Spinal cord (tissue), 10 donors: ENCODE results near the gene KLK13. TPM values are rescaled to one million over a fixed set of nuclear protein-coding genes. Genes with fewer than 3 reads are reported as not detected.

Experiments used
- DNase-seq, 6 donors: peaks; one replicate each; pipeline versions ENCODE4 v3.0.0 to v3.0.0-alpha.2; 2013 to 2015; ENCODE audit warnings: low spot score in 6 of 6, low read depth in 4 of 6
- H3K27ac ChIP-seq: one replicate; pipeline ENCODE4 v1.5.1; 2013; ENCODE audit warnings: low read depth, low read length, control low read depth
- H3K27me3 ChIP-seq: one replicate; pipeline ENCODE4 v1.6.1; 2013; ENCODE audit warnings: low read length; ENCODE audit not compliant: control insufficient read depth, insufficient read depth
- H3K36me3 ChIP-seq: one replicate; pipeline ENCODE4 v1.6.1; 2013; ENCODE audit warnings: low read length; ENCODE audit not compliant: control insufficient read depth, insufficient read depth
- H3K4me1 ChIP-seq: one replicate; pipeline ENCODE4 v1.6.1; 2013; ENCODE audit warnings: low read length; ENCODE audit not compliant: control insufficient read depth, insufficient read depth
- H3K4me3 ChIP-seq: one replicate; pipeline ENCODE4 v1.5.1; 2013; ENCODE audit warnings: low read depth, low read length, control low read depth
- H3K9me3 ChIP-seq: one replicate; pipeline ENCODE4 v1.6.1; 2013; ENCODE audit warnings: low read length; ENCODE audit not compliant: control insufficient read depth, insufficient read depth
- WGBS: methylation state at CpG from one replicate; pipeline ENCODE4 v1.1.5; 2013; ENCODE audit warnings: missing lambda C conversion rate; ENCODE audit not compliant: insufficient coverage; 5-methylcytosine and 5-hydroxymethylcytosine counted together
- polyA plus RNA-seq, 2 donors: library from polyadenylated mRNA; unstranded; fragments of 120-200 nt; gene quantifications; one replicate each; pipeline ENCODE4 v1.2.1, GENCODE V29; 2013; ENCODE audit not compliant: insufficient read length in 2 of 2
- total RNA-seq, 2 donors: library from RNA; depleted of rRNA in 1 of 2; stranded (reverse); fragments of 120-200 nt in 1 of 2; fragments of >200 nt in 1 of 2; gene quantifications; one replicate each; pipeline versions ENCODE4 v1.2.3 to v1.2.4, GENCODE V29; 2013 to 2014
- donor health status: healthy.

KLK13 gene
- total and polyA plus RNA-seq, 4 donors = 0.50 to 1.2 (median 0.65) TPM; not detected in 1

DNA sequence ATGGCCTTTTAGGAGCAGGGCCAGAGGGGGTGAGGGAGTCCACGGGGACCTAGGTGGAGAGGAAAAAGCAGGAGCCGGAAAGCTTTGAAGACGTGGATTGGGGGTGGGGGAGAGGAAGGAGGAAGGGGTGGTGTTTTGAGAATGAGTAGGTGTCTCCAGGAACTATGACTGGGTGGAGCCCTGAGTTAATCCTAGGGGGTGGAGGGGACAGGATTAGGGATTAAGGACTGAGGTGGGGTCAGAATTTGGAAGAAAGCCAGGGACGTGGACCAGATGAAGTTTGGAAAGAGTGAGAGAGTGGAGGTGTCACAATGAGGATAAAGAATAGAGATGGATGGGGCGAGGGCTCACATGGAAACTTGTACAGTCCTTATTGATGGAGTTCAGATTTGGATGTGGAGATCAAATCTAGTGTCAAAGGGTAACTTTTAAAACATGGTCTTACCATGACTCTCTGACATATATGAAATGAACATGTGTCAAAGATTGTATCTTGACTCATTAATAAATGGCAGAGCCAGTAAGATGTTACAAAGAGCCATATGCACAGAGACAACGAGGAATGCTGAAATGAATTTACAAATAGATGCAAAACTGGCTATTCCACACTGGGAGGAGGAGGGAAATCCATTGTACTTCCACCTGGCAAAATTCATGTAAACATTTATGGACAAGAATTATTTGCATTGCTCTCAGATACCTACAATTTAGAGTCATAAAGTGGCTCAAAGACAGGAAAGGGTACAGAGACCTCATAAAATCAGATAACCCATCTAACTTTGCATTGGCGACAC lies 1.7 kb upstream of the KLK13 start:
- Histone ChIP-seq H3K36me3 (no peaks in the 10 kb centered on the region), H3K4me1 (peaks cover 8% of the 10 kb centered on the region), H3K27ac (no peak overlapping the region), H3K27me3 (peaks cover 21% of the 10 kb centered on the region), H3K9me3 (no peaks in the 10 kb centered on the region), H3K4me3 (no peak overlapping the region)
- 72% methylated on average over 6 of the region's 7 CpGs for WGBS
- no peak for DNase-seq

DNA sequence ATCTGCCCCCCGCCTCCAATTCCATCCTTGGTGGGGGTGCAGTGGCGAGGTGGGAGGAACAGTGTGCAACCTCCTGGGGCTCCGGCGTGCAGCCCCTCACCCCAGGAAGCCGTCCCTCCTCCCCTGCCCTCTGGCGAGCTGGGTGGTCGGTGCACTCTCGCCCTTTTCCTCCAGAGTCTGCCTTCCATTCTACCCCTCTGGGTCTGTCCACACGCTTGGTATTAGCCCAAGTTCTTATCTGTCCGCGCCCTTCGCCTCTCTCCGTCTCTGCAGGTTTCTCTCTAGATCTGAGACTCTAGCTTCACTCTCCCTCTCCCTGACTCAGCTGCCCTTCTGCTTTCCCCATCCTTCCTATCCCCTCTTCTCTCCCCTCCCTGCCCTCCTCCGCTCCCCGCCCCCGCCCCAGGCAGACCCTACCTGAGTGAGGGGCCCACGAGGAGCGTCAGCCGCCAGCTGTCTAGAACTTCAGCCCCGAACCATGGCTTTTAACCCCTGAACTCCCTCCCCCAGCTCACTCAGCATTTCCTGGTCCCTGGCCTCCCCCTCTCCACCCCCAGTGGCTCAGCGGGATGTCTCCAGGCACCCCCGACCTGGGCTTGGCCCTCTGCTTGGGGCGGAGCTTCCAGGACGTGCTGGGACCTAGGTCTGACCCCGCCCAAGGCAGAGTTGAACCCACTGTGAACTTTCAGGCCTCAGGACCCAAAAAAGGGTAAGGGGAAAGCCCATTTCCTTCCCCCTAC lies 499 bp upstream of the KLK13 start:
- 9% methylated on average over 20 of the region's 25 CpGs for WGBS
- no peaks in the 10 kb centered on the region for H3K9me3 ChIP-seq
- peaks cover 8% of the 10 kb centered on the region for H3K4me1 ChIP-seq
- peaks cover 21% of the 10 kb centered on the region for H3K27me3 ChIP-seq
- H3K27ac ChIP-seq = no peak overlapping the region
- peak overlapping the region; percentile 2 for H3K4me3 ChIP-seq
- H3K36me3 ChIP-seq = no peaks in the 10 kb centered on the region
- peak in 1 of 6 donors; percentile 1 for DNase-seq

DNA sequence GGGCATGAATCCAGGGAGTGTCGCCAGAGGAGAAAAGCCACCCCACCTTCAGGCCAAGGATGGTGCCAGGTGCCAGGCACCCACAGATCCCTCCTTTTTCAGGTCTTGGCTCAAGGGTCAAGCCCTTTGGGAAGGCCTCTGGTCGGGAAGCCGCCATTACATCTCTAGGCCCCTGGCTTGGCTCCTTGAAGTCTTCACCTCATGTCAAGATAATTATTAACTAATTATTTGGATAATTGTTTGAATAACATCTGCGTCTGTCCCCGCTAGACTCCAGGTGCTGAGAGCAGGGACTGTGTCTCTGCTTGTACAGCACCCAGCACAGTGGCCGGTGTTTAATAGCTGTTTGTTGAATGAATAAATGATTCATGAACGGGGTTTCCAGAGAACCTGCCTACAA lies 1.2 kb downstream of the KLK13 start:
- no peak overlapping the region for H3K27ac ChIP-seq
- DNase-seq = no peak
- H3K36me3 ChIP-seq = no peaks in the 10 kb centered on the region
- 81% methylated on average over 5 of the region's 7 CpGs for WGBS
- H3K4me3 ChIP-seq = no peak overlapping the region
- H3K4me1 ChIP-seq = peaks cover 8% of the 10 kb centered on the region
- no peaks in the 10 kb centered on the region for H3K9me3 ChIP-seq
- H3K27me3 ChIP-seq = peaks cover 23% of the 10 kb centered on the region

DNA sequence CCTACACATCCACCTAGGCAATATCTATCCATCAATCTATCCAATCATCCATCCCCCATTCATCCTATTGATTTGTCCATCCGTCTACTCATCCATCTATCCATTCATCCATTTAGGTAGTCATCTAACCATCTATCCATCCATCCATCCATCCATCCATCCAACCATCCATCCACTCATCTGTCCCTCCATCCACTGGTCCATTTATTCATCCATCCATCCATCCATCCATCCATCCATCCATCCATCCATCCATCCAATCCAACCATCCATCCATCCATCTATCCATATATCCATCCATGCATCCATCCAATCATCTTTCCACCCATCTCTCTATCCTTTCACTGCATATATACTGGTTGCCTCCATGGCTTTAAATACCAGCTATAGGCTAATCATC lies 3.9 kb downstream of the KLK13 start:
- peaks cover 20% of the 10 kb centered on the region for H3K27me3 ChIP-seq
- WGBS = 0% methylated on average over 1 of the region's 1 CpG

DNA sequence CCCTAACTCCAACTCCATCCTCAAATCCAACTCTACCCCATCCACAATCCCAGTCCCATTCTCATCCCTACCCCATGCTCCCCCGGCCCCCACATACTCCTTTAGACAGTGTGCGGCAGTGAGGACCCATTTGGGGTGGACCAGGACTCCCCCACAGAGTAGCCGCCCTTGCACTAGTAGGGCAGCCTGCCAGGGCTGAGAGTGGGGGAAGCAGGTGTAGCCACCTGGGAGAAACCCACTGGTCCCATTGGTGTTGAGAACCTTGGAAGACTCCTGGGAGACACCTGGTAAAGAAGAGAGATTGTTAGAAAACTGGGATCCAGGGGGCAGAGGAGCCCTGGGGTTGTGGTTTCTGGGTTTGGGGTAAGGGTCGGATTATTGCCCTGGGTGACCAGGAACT lies 4.6 kb downstream of the KLK13 start:
- Histone ChIP-seq H3K27me3 (peaks cover 16% of the 10 kb centered on the region), H3K4me3 (no peak overlapping the region), H3K4me1 (peaks cover 8% of the 10 kb centered on the region), H3K36me3 (no peaks in the 10 kb centered on the region), H3K27ac (no peak overlapping the region), H3K9me3 (no peaks in the 10 kb centered on the region)
- 67% methylated on average over 4 of the region's 4 CpGs for WGBS
- no peak for DNase-seq

More for the DNA sequence above, 3.9 kb downstream of the KLK13 start:
- Histone ChIP-seq H3K4me3 (no peak overlapping the region), H3K36me3 (no peaks in the 10 kb centered on the region), H3K4me1 (peaks cover 8% of the 10 kb centered on the region), H3K27ac (no peak overlapping the region), H3K9me3 (no peaks in the 10 kb centered on the region)
- no peak for DNase-seq

DNA sequence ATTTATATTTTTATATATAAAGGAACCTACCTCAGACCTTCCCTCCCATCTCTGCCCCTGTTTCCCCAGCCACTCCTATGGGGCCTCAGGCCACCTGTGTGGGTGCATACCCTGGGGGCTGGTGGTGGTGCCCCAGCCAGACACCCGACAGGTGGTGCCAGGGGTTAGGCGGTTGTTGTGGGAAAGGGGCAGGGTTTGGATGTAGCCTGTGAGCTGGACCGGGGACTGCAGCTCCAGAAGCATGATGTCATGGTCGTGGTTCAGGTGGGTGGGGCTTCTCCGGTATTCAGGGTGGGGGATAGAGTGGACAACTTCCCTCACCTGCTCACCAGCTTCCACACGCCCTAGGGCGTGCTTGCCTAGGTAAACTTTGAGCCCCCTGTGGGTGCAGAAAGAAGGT lies 5.2 kb downstream of the KLK13 start:
- H3K27me3 ChIP-seq = peaks cover 9% of the 10 kb centered on the region
- H3K9me3 ChIP-seq = no peaks in the 10 kb centered on the region
- WGBS = 95% methylated on average over 3 of the region's 7 CpGs
- no peak for DNase-seq
- H3K36me3 ChIP-seq = no peaks in the 10 kb centered on the region
- peaks cover 3% of the 10 kb centered on the region for H3K4me1 ChIP-seq
- H3K27ac ChIP-seq = no peak overlapping the region
- no peak overlapping the region for H3K4me3 ChIP-seq

DNA sequence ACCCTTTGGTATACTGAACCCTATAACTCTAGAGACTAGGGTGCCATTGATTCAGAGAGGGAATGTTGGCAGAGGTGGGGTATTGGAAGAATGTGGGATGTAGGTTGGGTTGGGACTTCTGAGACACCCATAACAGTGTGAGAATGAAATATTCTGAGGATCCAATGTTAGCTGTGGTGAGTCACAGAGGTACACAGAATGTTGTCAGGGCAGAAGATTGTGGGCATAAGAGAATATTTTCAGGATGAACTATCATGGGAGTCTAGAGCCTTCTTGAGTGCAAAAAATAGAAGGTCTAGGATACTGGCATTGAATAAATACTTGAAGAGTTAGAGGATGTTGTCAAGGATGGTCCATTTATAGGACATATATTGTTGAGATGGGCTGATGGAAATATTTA lies 9.0 kb downstream of the KLK13 start:
- Histone ChIP-seq H3K9me3 (no peaks in the 10 kb centered on the region), H3K4me3 (no peak overlapping the region), H3K4me1 (no peaks in the 10 kb centered on the region), H3K36me3 (no peaks in the 10 kb centered on the region), H3K27ac (no peak overlapping the region), H3K27me3 (peaks cover 4% of the 10 kb centered on the region)
- DNase-seq = no peak

DNA sequence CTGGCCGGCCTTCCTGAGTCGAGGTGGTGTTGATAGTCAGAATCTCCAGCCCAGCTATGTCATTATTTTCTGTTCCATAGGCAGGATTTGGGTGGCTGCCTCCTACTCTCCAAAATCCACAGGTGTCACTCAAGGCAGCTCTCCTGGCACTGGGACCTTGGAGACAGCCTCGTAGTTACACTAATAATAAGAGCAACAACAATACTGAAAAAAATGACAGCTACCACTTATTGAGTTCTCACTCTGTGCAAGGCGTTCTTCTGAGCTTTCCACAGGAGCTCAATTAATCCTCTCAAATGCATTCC lies 17.9 kb downstream of the KLK13 start:
- no peak for DNase-seq
- Histone ChIP-seq H3K27me3 (no peaks in the 10 kb centered on the region), H3K4me3 (no peak overlapping the region), H3K4me1 (no peaks in the 10 kb centered on the region), H3K27ac (no peak overlapping the region), H3K9me3 (no peaks in the 10 kb centered on the region), H3K36me3 (no peaks in the 10 kb centered on the region)
- WGBS = no CpG with 5 or more reads among the region's 4 CpGs

DNA sequence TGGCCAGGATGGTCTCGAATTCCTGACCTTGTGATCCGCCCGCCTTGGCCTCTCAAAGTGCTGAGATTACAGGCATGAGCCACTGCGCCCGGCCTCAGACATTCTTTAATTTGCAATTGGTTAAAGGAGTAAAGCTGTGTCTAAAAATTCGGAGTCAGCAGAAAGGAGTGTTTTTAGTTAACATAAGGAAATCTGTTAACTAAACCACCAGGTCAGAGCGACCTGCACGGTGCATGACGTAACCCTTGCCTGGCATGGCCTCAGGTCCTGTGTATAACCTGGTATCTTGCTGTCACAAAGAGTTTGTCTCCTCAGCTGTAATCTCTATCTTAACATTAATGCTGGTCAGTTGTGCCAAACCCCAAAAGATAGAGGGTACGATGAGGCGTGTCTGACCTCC lies 20.6 kb downstream of the KLK13 start:
- H3K27ac ChIP-seq = no peak overlapping the region
- no peaks in the 10 kb centered on the region for H3K4me1 ChIP-seq
- WGBS = 84% methylated on average over 10 of the region's 11 CpGs
- H3K36me3 ChIP-seq = no peaks in the 10 kb centered on the region
- peaks cover 2% of the 10 kb centered on the region for H3K9me3 ChIP-seq
- no peak overlapping the region for H3K4me3 ChIP-seq
- DNase-seq = no peak
- H3K27me3 ChIP-seq = no peaks in the 10 kb centered on the region

DNA sequence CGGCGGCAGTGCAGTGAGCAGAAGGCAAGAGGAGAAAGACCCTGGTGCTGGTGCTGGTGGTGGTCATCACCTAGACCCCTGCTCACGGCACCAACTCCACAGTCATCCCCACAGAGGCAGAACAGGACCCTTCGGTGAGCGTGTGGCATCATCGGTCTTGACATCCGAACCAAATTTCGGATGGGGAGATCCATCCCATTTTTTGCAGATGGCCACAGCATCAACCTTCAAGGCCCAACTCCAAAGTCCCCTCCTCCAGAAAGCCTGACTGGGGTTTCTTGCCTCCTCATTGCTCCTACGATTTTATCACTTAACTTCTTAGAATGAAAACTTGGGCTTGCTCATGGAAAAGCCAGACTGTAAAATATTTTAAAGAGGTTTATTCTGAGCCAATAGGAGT lies 21.4 kb downstream of the KLK13 start:
- Histone ChIP-seq H3K4me1 (no peaks in the 10 kb centered on the region), H3K27me3 (no peaks in the 10 kb centered on the region), H3K4me3 (no peak overlapping the region), H3K27ac (no peak overlapping the region), H3K9me3 (peaks cover 2% of the 10 kb centered on the region), H3K36me3 (no peaks in the 10 kb centered on the region)
- DNase-seq = no peak
- WGBS = 93% methylated on average over 8 of the region's 9 CpGs
